GM19372 (cell line): ENCODE measurements around the gene C3orf18.

Source experiments
- ATAC-seq: cut with Tn5 transposase; IDR thresholded peaks from one replicate; pipeline ENCODE4 v1.9.1; 2021; ENCODE audit warnings: mild to moderate bottlenecking, low read depth, moderate library complexity; ENCODE audit not compliant: unreplicated experiment

C3orf18 gene

DNA sequence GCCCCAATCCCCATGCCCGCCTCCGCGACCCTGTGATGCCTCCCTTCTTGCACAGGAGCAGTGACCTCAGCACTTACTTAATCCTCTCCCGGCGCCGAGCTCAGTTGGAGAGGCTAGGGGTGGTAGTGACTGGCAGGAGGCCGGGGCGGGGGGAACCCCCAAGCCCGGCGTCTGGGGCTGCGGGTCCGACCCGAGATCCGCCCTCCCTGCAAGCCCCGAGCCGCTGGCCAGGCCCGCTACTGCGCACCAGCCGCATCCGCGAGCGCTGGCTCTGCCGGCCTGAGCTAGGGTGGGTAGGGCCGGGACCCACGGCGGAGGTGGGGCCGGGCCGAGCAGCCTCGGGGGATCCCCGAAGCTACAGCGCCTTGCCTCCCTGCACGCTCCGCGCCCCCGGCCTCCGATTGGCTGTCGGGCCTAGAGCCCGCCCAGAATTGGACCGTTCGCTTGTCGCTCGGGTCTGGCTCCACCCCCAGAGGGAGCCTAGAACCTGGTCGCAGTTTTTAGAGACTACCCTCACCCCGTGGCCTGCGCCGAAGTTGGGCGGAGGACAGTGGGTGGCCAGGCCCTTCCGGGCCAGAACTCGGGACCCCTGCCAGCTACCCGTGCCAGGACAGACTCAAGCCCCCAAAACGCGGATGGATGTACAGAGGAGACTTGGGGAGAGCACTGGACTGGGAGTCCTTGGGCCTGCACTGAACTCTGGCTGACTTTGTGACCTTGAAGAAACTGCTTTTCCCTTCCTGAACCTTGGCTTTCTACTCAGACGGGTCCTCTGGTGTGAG, at the start of gene C3orf18:
TSS of gene C3orf18 (minus strand) at position 362 of the 782 bp plus-strand sequence. CDS start 2,048 bp downstream, outside the sequence.
- ATAC-seq: peak; percentile 76

DNA sequence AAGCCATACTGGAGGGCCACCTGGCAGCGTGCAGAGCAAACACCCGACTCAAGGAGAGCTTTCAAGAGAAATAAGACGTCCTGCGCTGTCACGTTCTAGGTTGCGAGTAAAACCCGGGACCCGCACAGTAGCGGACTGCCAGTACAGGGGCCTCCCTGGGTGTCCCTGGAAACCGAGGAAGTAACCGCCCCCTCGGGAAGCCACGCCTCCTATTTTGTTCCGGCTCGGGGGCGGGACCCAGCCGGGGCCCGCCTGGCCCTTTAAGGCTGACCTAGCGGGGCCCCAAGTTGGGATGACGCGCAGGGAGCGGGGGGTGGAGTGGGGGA, 49.2 kb upstream of the C3orf18 start:
- peak; percentile 61 for ATAC-seq

DNA sequence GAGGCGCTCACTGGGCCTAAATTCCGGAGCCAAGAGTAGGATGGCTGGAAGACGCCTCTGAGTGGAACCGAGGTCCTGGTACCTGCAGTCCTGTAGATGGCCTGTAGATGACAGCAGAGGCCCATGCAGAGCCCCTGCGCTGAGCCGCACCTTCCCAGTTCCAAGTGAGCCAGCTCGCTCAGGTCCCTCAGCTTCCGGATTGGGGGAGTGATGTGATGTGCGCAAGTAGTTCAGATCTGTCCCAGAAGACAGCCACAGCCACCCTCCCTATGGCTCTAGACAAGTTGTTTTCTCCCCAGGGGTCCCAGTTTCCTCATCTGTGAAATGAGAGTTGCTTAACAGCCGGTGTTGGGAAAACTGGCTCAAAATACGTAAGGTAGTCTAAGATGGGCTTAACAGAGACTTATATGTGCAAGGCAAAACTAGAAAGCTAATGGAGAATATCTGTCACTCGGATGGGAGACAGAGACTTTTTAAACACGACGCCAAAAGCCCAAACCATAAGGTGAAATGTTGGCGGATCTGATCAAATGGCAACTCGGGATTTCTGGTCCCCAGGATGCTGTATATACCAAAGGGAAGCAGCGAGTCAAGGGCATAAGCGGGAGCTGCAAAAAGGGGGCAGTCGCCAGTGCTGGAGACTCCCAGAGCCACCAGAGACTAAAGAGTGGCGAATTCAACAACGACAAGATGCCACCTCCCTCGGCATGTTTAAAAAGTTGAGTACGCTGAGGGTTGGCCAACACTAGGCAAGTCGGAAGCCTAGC, 48.6 kb upstream of the C3orf18 start:
- ATAC-seq: peak; percentile 27

DNA sequence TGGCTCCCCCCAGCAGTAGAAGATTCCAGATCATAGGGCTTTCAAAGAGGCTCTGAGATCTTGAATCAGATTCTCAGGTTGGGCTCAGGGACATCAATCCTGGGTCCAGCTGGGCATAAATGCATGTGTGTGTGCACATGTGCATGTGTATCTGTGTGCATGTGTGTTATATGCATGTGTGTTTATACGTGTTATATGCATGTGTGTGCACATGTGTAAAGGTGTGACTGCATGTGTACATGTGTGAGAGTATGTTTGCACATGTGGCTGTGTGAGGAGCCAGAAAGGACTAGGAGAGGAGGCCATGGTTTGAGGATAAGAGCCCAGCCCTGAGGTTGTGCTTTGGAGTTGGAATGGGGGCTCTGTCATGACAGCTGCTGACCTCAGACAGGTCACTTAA, 47.6 kb upstream of the C3orf18 start:
- no peak for ATAC-seq

DNA sequence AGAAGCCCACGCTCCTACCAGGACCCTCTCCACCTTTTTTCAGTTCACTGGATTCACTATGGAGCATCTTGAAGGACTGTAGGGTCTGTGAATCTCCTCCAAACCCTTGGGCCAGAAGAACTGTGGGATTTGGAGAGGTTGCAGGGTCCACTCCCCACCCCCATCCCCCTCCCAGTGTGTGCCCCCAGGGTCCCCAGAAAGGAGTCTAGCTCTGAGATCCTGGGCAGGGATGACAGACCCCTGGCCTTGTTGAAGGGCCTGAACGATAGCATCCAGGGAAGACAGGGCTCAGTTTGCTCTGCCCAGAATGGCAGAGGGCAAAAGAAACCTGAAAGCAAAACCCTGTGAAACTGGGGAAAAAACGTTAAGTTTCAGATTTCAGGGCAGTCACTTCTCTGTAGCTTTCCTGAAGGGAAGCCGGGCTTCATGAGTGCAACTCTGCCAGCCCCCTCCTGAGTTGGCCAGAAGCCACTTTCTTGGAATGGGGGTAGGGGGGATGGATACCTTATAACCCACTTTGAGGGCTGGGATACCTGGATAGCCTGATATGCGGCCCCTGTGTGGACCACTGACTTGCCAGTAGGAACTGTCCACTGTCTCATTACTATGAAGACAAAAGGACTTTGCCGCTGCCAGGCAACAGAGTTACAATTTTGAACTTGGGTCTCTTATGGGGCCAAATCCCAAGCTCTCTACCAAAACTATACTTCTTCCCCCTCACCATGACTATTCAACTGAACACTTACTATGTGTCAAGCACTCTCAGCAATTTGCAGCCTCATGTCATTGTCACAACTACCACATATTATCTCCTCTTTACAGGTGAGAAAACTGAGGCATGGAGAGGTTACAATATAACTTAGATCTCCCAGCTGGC, 45.7 kb upstream of the C3orf18 start:
- no peak for ATAC-seq

DNA sequence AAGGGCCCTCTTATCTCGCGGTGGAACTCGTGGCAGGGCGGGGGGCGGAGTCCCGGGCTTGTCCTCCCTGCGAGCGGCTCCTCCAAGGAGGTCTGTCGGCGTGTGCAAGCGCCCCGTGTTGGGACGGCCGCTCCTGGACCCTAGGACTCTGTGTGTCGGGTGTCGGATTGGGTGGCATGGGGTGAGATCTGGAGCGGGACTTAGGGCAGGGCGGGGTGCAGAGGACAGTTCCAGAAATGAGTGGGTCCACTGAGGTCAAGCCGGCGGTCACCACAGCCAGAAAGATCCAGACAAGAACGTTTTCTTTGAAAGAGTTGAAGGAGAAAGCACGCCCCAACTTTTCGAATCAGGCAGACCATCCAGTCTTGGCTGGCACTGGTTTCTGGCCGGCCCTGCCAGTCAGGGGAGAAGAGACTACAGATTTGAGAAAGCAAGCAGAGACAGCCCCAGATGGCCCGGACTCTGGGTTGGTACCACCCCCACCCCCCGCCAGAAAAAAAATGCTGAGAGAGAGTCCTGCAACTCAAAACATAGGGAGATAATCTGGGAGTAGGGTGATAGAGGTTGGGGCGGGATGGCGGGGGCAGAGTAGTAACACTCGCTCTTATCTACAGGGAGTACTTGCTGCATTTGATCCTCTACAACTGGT, 44.8 kb upstream of the C3orf18 start:
- ATAC-seq: peak; percentile 1

DNA sequence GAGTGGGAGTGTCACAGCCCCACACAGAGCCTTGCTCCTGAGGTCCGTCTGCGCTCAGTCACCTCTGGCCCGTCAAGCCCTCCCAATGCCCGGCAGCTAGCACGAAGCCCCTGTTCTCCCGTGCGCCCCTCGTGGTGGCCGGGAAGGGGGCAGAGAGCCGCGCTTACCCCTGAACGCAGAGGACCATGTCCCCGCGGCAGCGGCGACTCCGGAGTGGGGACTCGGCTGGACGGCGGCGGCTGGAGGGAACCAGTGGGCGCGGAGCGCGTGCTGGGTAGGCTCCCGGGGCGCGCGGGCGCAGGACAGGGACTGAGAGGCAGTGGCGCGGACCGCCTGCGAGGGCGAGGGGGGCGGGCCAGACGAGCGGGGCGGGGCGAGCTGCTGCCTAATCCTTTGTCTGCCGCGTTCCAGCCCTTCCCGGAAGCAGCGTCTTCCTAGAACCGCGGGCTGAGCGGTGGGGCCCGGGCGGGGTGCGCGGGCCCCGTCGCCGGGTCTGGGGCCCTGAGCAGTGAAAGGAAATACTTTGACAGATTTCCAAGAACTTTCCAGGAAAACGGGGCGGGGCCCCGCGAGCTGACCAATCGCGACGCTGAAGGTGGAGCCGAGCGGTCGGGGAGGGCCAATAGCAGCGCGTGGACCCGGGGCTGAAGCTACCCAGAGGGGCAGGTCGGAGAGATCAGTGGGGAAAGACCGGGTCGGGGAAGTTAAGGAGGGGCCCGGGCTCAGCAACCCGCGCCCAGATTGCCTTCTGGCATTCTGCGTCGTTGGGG, 44.1 kb upstream of the C3orf18 start, which contains the start of gene CISH:
TSS of gene CISH (minus strand) at position 311 of the 770 bp plus-strand sequence. CDS start at position 187, 124 bp downstream.
- peak; percentile 77 for ATAC-seq

DNA sequence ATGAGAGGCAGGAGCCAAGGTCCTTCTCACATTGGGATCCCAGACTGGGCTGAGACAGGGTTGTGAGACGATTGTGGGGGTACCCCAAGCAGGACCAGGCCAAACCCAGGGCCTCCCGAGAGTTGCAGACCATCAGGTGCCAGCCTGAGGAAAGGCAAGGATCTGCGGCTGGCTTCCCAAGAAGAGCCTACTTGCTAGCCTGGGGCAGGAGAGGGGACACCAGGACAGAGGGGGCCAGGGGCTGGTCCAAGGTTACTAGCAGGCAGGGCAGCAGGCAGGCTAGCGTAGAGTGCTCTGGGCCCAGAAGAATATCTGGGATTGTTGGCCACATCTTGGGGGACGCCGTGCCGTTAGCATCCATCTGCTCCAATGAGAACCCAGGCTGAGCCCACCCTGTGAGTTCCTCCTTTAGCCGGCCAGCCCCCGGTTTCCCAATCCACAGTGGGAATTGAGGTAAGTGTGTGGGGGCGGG, 43.5 kb upstream of the C3orf18 start:
- ATAC-seq: no peak

DNA sequence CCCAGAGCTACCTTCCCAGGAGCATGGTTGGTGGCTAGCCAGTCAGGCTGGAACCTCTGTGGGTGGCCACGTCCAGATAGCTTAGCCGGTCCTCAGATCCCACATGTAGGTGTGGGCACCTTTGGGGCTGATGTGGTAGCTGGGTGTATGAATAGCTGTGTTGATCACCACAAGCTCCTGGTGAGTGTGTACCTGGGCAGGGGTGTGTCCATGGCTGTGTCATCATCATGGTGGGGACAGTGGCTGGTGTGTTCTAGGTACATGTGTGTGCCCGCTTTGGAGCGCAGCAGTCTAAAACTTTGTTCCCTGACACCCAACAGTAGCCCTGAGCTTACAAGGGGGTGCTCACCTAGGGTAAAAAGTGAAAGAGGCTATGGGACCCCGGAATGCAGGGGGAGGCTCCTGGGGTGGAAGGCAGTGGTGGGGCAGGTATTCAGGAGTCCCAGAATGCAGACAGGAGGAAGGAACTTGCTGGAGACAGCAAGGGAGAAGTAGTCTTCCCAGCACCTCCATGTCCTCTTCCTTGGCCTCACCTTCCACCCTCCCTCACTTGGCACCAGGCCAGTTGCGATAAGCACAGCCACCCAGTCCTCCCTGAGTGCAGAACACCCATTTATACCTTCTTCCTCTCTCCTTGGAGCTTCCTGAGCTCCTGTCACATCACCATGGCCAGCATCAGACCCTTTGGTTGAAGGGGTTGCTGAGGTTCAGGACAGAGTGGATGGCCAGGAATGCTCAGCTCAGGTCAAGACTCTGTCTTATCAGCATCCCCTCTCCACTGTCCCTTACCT, 42.8 kb upstream of the C3orf18 start:
- no peak for ATAC-seq

DNA sequence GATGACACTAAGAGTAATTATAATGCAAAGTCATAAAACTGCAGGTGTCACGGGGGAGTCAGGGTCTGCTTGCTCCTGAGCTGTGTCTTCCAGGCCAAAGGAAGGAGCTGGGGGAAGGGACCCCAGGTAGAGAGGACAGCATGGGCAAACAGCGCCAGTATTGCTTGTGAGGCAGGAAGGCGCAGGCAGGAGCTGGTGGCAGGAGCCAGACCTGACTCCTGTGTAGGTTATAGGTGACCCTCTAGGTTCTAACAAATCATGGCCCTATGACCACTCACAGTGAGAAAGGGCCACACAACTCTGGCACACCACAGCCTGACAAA, 42.2 kb upstream of the C3orf18 start:
- no peak for ATAC-seq

DNA sequence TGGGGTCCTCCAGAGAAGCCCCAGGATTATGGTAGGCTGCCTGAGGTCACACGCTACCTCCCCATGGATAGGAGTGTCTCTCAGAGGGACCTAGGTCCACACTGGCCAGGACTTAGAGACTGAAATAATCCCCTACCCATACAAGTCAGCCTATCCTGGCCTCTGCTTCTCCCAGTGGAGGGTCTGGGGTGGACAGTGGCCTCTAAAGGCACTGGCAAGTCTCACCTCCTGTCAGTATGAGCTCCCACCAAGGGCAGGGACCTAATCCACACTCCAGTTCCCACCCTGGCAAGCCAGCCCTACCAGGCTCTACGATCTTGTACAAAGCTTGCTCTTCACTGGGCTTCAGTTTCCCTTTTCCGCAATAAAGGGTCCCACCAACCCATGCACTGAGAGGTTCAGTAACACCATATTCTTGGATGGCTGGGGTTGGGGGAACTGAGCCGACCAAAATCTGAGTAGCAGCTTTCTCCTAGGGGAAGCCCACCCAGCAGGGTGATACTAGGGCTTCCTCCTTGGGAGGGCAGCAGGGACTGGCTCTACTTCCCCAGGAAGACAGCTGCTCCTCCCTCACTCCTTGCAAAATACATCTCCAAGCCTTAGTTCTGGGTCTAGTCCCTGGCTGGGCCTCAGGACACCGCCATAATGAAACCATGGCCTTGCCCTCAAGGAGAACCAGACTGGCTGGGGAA, 41.7 kb upstream of the C3orf18 start:
- ATAC-seq: no peak

DNA sequence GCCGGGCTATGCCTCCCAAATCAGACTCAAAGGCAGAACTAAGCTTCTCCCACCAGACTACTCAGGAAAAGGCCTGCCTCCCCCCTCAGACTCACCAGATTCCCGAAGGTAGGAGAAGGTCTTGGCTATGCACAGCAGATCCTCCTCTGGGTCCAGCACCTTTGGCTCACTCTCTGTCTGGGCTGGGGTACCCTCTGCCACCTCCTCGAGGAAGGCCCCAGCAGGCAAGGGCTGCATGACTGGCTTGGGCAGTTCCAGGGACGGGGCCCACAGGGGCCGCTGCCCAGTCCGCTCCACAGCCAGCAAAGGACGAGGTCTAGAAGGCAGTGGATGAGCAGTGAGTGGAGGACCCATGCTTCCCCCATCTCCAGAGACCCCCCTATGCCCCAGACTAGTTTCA, 40.7 kb upstream of the C3orf18 start:
- ATAC-seq: no peak

DNA sequence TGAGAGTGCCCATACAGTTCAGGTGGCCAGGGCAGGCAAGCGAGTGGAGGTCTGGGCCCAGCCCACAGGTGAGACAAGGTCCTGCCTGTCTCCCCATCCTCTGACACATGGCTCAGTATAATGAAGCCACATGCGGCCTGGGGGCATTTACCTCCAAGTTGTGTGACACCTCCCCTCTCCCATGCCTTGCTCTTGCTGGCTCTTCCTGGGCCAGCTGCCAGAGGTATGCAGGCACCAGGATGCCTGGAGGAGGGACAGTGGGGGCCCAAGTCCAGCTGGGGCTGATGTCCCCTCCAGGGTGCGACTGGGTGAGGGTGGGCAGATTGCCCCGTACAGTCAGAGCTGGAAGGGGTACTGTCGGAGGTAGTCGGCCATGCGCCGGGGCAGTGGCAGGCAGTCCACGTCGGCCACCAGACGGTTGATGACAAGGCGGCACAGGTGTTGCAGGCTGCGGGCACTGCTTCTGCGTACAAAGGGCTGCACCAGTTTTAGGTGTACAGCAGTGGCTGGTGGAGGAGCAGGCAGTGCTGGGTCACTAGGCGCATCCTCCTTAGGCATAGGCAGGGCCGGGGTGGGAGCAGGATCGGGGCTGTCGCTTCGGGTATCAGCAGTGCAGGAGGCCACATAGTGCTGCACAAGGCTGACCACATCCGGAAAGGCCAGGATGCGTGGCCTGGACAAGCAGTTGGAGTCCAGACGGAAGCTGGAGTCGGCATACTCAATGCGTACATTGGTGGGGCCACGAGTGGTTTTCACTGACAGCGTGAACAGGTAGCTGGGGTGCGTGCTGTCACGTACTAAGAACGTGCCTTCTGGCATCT, 39.9 kb upstream of the C3orf18 start:
- ATAC-seq: no peak

DNA sequence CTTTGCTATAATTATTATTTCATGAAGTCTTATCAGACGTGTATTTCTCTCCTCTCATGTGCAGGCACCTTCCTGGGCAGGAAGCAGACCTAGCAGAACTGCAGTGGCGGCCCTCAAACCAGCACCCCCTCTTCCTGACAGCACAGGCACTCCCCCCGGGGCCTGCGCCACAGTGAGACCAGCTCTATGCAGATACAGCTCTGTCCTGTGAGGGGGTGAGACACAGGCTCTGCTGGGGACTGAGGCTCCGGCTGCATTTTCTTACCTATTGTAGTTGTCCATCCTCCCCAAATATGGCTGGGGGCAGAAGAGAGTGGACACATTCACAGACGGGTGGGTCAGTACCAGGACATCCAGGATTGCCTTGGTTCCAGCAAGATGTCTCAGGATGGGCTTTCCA, 39.0 kb upstream of the C3orf18 start:
- ATAC-seq: no peak

DNA sequence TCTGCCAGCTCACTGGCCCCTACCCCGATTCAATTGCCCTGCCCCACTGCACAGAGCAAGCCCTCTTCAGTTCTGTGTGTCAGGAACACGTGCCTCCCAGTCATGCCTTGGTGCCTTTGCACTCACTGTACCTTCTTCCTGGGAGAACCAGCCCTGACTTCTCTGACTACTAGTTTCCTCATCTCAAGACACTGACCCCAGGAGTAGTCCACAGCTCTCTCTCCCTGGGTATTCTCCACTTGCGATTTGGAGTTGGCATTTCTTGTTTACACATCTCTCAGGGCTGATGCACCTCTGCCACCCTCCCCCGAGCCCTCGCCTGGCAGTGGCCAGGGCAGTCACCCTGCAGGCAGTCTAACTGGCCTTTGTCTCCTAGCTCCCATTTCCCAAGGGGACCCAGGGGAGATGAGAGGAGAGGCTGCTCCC, 38.4 kb upstream of the C3orf18 start:
- ATAC-seq: no peak

DNA sequence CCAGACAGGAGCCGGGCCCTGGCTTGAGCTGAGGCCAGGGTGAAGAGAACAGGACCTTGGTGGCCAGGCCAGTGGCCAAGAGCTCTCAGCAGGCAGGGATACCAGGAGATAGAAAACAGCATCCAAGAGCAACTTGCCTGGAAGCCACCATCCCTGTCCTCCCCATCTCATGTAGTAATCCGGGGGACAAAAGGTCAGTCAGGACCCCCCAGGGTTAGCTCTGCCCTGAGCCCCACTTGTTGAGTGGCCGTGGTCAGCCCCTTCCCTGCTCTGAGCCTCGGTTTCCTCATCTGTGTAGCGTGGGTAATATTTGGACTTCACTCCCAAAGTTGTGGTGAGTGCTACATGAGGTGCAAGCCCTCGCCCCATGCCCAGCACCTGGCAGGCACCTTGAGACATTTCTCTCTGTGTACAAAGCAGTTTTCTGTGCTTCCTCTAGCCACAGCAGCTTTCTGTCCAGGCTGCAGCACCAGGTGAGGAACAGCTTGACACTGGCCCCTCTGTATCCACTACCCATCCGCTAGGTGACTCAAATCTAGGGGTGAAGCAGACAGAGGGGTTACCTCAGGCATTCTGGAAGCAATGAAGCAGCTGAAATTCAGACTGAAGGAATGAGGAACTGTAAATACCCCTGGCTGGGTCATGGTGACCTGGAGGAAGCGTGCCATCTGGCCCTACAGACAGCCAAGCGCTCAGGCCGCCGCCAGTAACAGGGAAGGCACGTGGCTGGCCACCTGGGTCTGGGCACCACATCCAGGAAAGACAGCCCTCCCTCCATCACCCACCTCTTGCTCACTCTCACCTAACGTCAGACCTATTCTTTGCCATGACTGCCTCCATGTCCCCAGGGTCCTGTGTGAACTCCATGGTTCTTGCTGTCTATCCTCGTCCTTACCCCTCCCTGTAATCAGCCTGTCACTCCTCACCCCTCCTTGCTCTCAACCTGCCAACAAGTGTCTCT, 37.4 kb upstream of the C3orf18 start:
- no peak for ATAC-seq
